IMR-90 (cell line): ENCODE results near the gene GMEB1. TPM values are rescaled to one million over a fixed set of nuclear protein-coding genes. Genes with fewer than 3 reads are reported as not detected.

Experiments used
- ATAC-seq: fragments of 200-7000 bp; cut with Tn5 transposase; 2 replicates; pipeline ENCODE4 v1.9.1; 2020; ENCODE audit warnings: low read depth, mild to moderate bottlenecking, moderate library complexity
- BruUV-seq: library from RNA; stranded (reverse); fragments of 400-500 nt; replicated peaks from 2 replicates; lab custom pipeline; 2021; lab: Mats Ljungman, UMichigan
- CTCF ChIA-PET: fragments of 300-600 bp; formaldehyde crosslinking; extraction: SDS; loops from one replicate; lab custom pipeline; 2021; ENCODE audit warnings: antibody characterized with exemption; lab: Yijun Ruan, JAX
- POLR2A ChIA-PET: fragments of 300-600 bp; sonication (Branson Sonifier 250); formaldehyde crosslinking; loops from one replicate; lab custom pipeline; 2022; ENCODE audit warnings: antibody characterized with exemption; ENCODE audit not compliant: unreplicated experiment; lab: Charles Lee
- DNase-seq: peaks from one replicate; pipeline ENCODE4 v3.0.0; 2013
- H2AFZ ChIP-seq: replicated peaks from 2 replicates; pipeline ENCODE3; 2013; ENCODE audit warnings: low read length, mild to moderate bottlenecking; ENCODE audit not compliant: poor library complexity
- H2AK5ac ChIP-seq: 2 replicates; pipeline ENCODE4 v1.6.1; 2013; ENCODE audit warnings: low read depth, low read length, inconsistent platforms
- H2AK9ac ChIP-seq: replicated peaks from 2 replicates; pipeline ENCODE3; 2013; ENCODE audit warnings: mild to moderate bottlenecking, low read depth, low read length, moderate library complexity; ENCODE audit not compliant: poor library complexity
- H2BK120ac ChIP-seq: 2 replicates; pipeline ENCODE4 v1.6.1; 2013; ENCODE audit warnings: low read depth, low read length, inconsistent platforms
- H2BK15ac ChIP-seq: 3 replicates; pipeline ENCODE4 v1.6.1; 2013; ENCODE audit warnings: low read depth, low read length, inconsistent platforms
- H2BK20ac ChIP-seq: 2 replicates; pipeline ENCODE4 v1.6.1; 2013; ENCODE audit warnings: low read depth, mild to moderate bottlenecking, inconsistent platforms, low read length, moderate library complexity
- H2BK5ac ChIP-seq: 2 replicates; pipeline ENCODE4 v1.6.1; 2013; ENCODE audit warnings: mild to moderate bottlenecking, low read depth, low read length, inconsistent platforms; ENCODE audit not compliant: poor library complexity, severe bottlenecking
- H3K14ac ChIP-seq: replicated peaks from 2 replicates; pipeline ENCODE4 v1.6.1; 2013; ENCODE audit warnings: low read depth, low read length, inconsistent platforms
- H3K18ac ChIP-seq: 2 replicates; pipeline ENCODE4 v1.6.1; 2013; ENCODE audit warnings: low read depth, low read length, control low read depth
- H3K23ac ChIP-seq: 2 replicates; pipeline ENCODE4 v1.6.1; 2013; ENCODE audit warnings: low read depth, low read length, inconsistent platforms
- H3K27ac ChIP-seq: 2 replicates; pipeline ENCODE4 v1.5.1; 2013; ENCODE audit warnings: mild to moderate bottlenecking, control low read depth, low read length; ENCODE audit not compliant: insufficient read depth
- H3K27me3 ChIP-seq: 2 replicates; pipeline ENCODE4 v1.6.1; 2013; ENCODE audit warnings: low read length; ENCODE audit not compliant: control insufficient read depth, insufficient read depth
- H3K36me3 ChIP-seq: 2 replicates; pipeline ENCODE4 v1.6.1; 2013; ENCODE audit warnings: low read length, mixed read lengths; ENCODE audit not compliant: control insufficient read depth, insufficient read depth
- H3K4ac ChIP-seq: 2 replicates; pipeline ENCODE4 v1.6.1; 2013; ENCODE audit warnings: low read depth, low read length, inconsistent platforms
- H3K4me1 ChIP-seq: 2 replicates; pipeline ENCODE4 v1.6.1; 2013; ENCODE audit warnings: low read length, mixed read lengths; ENCODE audit not compliant: control insufficient read depth, insufficient read depth
- H3K4me2 ChIP-seq: 2 replicates; pipeline ENCODE4 v1.6.1; 2013; ENCODE audit warnings: low read depth, mild to moderate bottlenecking, control low read depth, low read length, moderate library complexity
- H3K4me3 ChIP-seq: 2 replicates; pipeline ENCODE4 v1.5.1; 2013; ENCODE audit warnings: low read depth, mild to moderate bottlenecking, control low read depth, low read length, moderate library complexity; ENCODE audit not compliant: insufficient read depth
- H3K56ac ChIP-seq: 2 replicates; pipeline ENCODE4 v1.6.1; 2013; ENCODE audit warnings: low read length, inconsistent platforms; ENCODE audit not compliant: insufficient read depth; ENCODE audit errors: extremely low read depth
- H3K79me1 ChIP-seq, 2 experiments: 2 replicates each; pipeline ENCODE4 v1.6.1; 2013; ENCODE audit warnings: low read length in 2 of 2, inconsistent platforms in 1 of 2, low read depth in 1 of 2
- H3K9ac ChIP-seq: 2 replicates; pipeline ENCODE4 v1.6.1; 2013; ENCODE audit warnings: low read depth, low read length, control low read depth
- H3K9me1 ChIP-seq: 2 replicates; pipeline ENCODE4 v1.6.1; 2013; ENCODE audit warnings: low read length, inconsistent platforms; ENCODE audit not compliant: insufficient read depth
- H3K9me3 ChIP-seq: 2 replicates; pipeline ENCODE4 v1.6.1; 2013; ENCODE audit warnings: low read length; ENCODE audit not compliant: control insufficient read depth, insufficient read depth
- H4K20me1 ChIP-seq: 2 replicates; pipeline ENCODE4 v1.6.1; 2013; ENCODE audit warnings: low read length, inconsistent platforms; ENCODE audit not compliant: insufficient read depth
- H4K5ac ChIP-seq: 2 replicates; pipeline ENCODE4 v1.6.1; 2013; ENCODE audit warnings: mild to moderate bottlenecking, low read depth, low read length, control low read depth
- H4K8ac ChIP-seq, 2 experiments: 2 replicates each; pipeline ENCODE4 v1.6.1; 2013; ENCODE audit warnings: low read depth in 2 of 2, low read length in 2 of 2, control low read depth in 1 of 2, inconsistent platforms in 1 of 2
- H4K91ac ChIP-seq: 2 replicates; pipeline ENCODE4 v1.6.1; 2013; ENCODE audit warnings: low read depth, low read length, inconsistent platforms; ENCODE audit not compliant: insufficient read depth
- BHLHE40 ChIP-seq: fragments of 150-350 bp; IDR thresholded peaks from 2 replicates; pipeline ENCODE4 v1.6.1; 2016; ENCODE audit warnings: mild to moderate bottlenecking, low read depth, low read length
- CEBPB ChIP-seq: IDR thresholded peaks from 2 replicates; pipeline ENCODE4 v1.6.1; 2012; ENCODE audit warnings: low read depth, low read length, improper control_type of control experiment
- CHD1 ChIP-seq: IDR thresholded peaks from 2 replicates; pipeline ENCODE4 v1.6.1; 2012; ENCODE audit warnings: low read depth, low read length, improper control_type of control experiment
- CTCF ChIP-seq: conservative IDR thresholded peaks from 2 replicates; pipeline ENCODE4 v1.5.1; 2012; ENCODE audit warnings: mild to moderate bottlenecking, low read depth, low read length, improper control_type of control experiment
- ELK1 ChIP-seq: fragments of 150-350 bp; IDR thresholded peaks from 2 replicates; pipeline ENCODE4 v1.6.1; 2016; ENCODE audit warnings: low read depth, mild to moderate bottlenecking, low read length, moderate library complexity, borderline replicate concordance
- FOS ChIP-seq: fragments of 150-350 bp; IDR thresholded peaks from 2 replicates; pipeline ENCODE4 v1.6.1; 2016; ENCODE audit warnings: low read depth, low read length
- MAFK ChIP-seq: IDR thresholded peaks from 2 replicates; pipeline ENCODE4 v1.6.1; 2012; ENCODE audit warnings: low read depth, low read length, improper control_type of control experiment
- MAZ ChIP-seq: IDR thresholded peaks from 2 replicates; pipeline ENCODE4 v1.6.1; 2012; ENCODE audit warnings: low read depth, mild to moderate bottlenecking, low read length, improper control_type of control experiment, moderate library complexity, borderline replicate concordance
- MXI1 ChIP-seq: IDR thresholded peaks from 2 replicates; pipeline ENCODE4 v1.6.1; 2012; ENCODE audit warnings: low read depth, mild to moderate bottlenecking, low read length, moderate library complexity, borderline replicate concordance
- NFE2L2 ChIP-seq: fragments of 150-350 bp; IDR thresholded peaks from 2 replicates; pipeline ENCODE4 v1.6.1; 2016; ENCODE audit warnings: low read depth, mild to moderate bottlenecking, low read length
- POLR2A ChIP-seq: IDR thresholded peaks from 2 replicates; pipeline ENCODE4 v1.6.1; 2012; ENCODE audit warnings: mild to moderate bottlenecking, low read depth, low read length
- RAD21 ChIP-seq: IDR thresholded peaks from 2 replicates; pipeline ENCODE4 v1.6.1; 2012; ENCODE audit warnings: low read length, improper control_type of control experiment
- RCOR1 ChIP-seq: IDR thresholded peaks from 2 replicates; pipeline ENCODE4 v1.6.1; 2012; ENCODE audit warnings: mild to moderate bottlenecking, low read length, improper control_type of control experiment; ENCODE audit not compliant: insufficient replicate concordance
- RFX5 ChIP-seq: IDR thresholded peaks from 2 replicates; pipeline ENCODE4 v1.8.0; 2012; ENCODE audit warnings: low read depth, mild to moderate bottlenecking, low read length, moderate library complexity
- SMC3 ChIP-seq: fragments of 150-350 bp; IDR thresholded peaks from 2 replicates; pipeline ENCODE4 v1.6.1; 2016; ENCODE audit warnings: low read depth, mild to moderate bottlenecking, antibody characterized with exemption, low read length, moderate library complexity
- USF2 ChIP-seq: fragments of 150-350 bp; IDR thresholded peaks from 2 replicates; pipeline ENCODE4 v1.6.1; 2017; ENCODE audit warnings: mild to moderate bottlenecking, antibody characterized with exemption, low read length, low read depth
- dilution Hi-C: fragments of 300-500 bp; cut with HindIII; formaldehyde crosslinking; loops from one replicate; pipeline ENCODE4 v1.14.3; 2018; ENCODE audit warnings: low sequenced_read_pairs; ENCODE audit not compliant: unreplicated experiment
- in situ Hi-C: fragments of 300-500 bp; cut with MboI; formaldehyde crosslinking; loops from 3 replicates; pipeline ENCODE4 v1.14.3; 2019; ENCODE audit warnings: low sequenced_read_pairs, inconsistent platforms, mixed read lengths
- intact Hi-C: fragments of 100-400 bp; cut with micrococcal nuclease; formaldehyde crosslinking; loops from 2 replicates; pipeline ENCODE4 v1.10.0; 2022
- polyA plus RNA-seq, 3 experiments: library from polyadenylated mRNA; depleted of rRNA; stranded (reverse); fragments of >200 nt; gene quantifications; 2 replicates each; pipeline ENCODE4 v1.2.3, GENCODE V29; 2012; ENCODE audit warnings: low replicate concordance in 1 of 3
- total RNA-seq: library from RNA; depleted of rRNA; stranded (reverse); fragments of >200 nt; gene quantifications from 2 replicates; pipeline ENCODE4 v1.2.3, GENCODE V29; 2012

The GMEB1 gene
- total and polyA plus RNA-seq, 2 of the 4 experiments (the other 2 are of a cell fraction) = 7.1 to 7.9 TPM

GRCh38 chr1:28675924-28676257, 7.3 kb downstream of the GMEB1 start:
- Histone ChIP-seq H3K36me3 (no peaks in the 10 kb centered on the region), H3K4ac (no peak overlapping the region), H3K27ac (no peak overlapping the region), H3K4me2 (peak overlapping the region; percentile 48; the same call in 1 of the 2 replicates), H3K9me1 (peaks cover under 1% of the 10 kb centered on the region; the same call in 1 of the 2 replicates), H2BK20ac (no peak overlapping the region), H2AK5ac (no peak overlapping the region), H3K79me1 (peaks cover 13 to 46% of the 10 kb centered on the region in 2 experiments), H3K14ac (no peak overlapping the region), H4K20me1 (no peaks in the 10 kb centered on the region), H4K8ac (no peak overlapping the region), H2BK5ac (peak overlapping the region; percentile 35), H3K27me3 (no peaks in the 10 kb centered on the region), H2AFZ (no peak overlapping the region), H4K91ac (no peak overlapping the region), H3K4me1 (peaks cover 7% of the 10 kb centered on the region), H2AK9ac (no peak overlapping the region), H2BK120ac (no peak overlapping the region), H3K56ac (no peak overlapping the region), H3K18ac (no peak overlapping the region), H3K9me3 (no peaks in the 10 kb centered on the region), H3K9ac (no peak overlapping the region), H3K23ac (no peak overlapping the region), H3K4me3 (no peak overlapping the region), H2BK15ac (no peak overlapping the region), H4K5ac (no peak overlapping the region)
- in situ Hi-C loops = no loop called here
- CTCF ChIA-PET = interaction anchor here (0.6 to 0.9 kb wide), 3 partner anchors 40 to 60 kb away, joined by 3 to 5 read pairs (median 4); partner anchors contain the start of gene YTHDF2
- dilution Hi-C loops = no loop called here
- no peak for TF ChIP-seq NFE2L2
- no peak for TF ChIP-seq CTCF
- no peak for TF ChIP-seq MAZ
- TF ChIP-seq RCOR1 = no peak
- TF ChIP-seq POLR2A = no peak
- no peak for TF ChIP-seq MAFK
- TF ChIP-seq RFX5 = no peak
- no peak for TF ChIP-seq FOS
- TF ChIP-seq RAD21 = no peak
- no peak for TF ChIP-seq ELK1
- no peak for TF ChIP-seq CHD1
- no peak for TF ChIP-seq MXI1
- TF ChIP-seq CEBPB = no peak
- TF ChIP-seq USF2 = no peak
- TF ChIP-seq SMC3 = no peak
- no peak for TF ChIP-seq BHLHE40
- DNase-seq (no peak), ATAC-seq (no peak)
- intact Hi-C loops = no loop called here
- POLR2A ChIA-PET = interaction anchor here (1.3 kb wide), 1 partner anchor 27 kb away, joined by 4 read pairs; the partner anchor contains the start of gene RNU11
- no TSS peak for BruUV-seq
